ENCODE data around the gene BSG.

GRCh38 chr19:615619-616018 lies 43.2 kb downstream of the BSG start:
- no peak for TF ChIP-seq POLR2A (IDR thresholded peaks at IDR 0.05)
- TF ChIP-seq CTCF (IDR thresholded peaks at IDR 0.05), result no peak
